Spleen (tissue), 7 donors: Measurements from ENCODE around the gene JMJD4.

Experiments
- POLR2A ChIP-seq, 3 donors: fragments of 450-650 bp; IDR thresholded peaks; one replicate each; pipeline ENCODE4 v1.5.1; 2017; ENCODE audit warnings: antibody characterized with exemption in 3 of 3, mild to moderate bottlenecking in 1 of 3
- POLR2AphosphoS5 ChIP-seq, 3 donors: sonication (generic); formaldehyde crosslinking; IDR thresholded peaks; one replicate each; pipeline ENCODE4 v1.5.1; 2017; ENCODE audit warnings: antibody characterized with exemption in 3 of 3
- TF ChIP-seq, protein P1 (sequence below), 11 experiments: fragments of 200-600 bp in 7 of 11; fragments of 450-650 bp in 4 of 11; sonication (generic) in 4 of 11; IDR thresholded peaks in 8 of 11; conservative IDR thresholded peaks in 3 of 11; 1 replicate in 7 of 11; 2 replicates in 4 of 11; pipeline versions ENCODE4 v1.4.0 to v1.8.0; 2016 to 2021; ENCODE audit warnings: antibody characterized with exemption in 11 of 11, inconsistent platforms in 4 of 11, mild to moderate bottlenecking in 1 of 11
- donor health status: DM: no; HTN: no; CAD: no; lungs with moderate emphysema.
- donor health status: DM: no; HTN: no; CAD: no.
- donor health status: DM: no; HTN: no; CAD: no.

- TF ChIP-seq, protein P1, sequence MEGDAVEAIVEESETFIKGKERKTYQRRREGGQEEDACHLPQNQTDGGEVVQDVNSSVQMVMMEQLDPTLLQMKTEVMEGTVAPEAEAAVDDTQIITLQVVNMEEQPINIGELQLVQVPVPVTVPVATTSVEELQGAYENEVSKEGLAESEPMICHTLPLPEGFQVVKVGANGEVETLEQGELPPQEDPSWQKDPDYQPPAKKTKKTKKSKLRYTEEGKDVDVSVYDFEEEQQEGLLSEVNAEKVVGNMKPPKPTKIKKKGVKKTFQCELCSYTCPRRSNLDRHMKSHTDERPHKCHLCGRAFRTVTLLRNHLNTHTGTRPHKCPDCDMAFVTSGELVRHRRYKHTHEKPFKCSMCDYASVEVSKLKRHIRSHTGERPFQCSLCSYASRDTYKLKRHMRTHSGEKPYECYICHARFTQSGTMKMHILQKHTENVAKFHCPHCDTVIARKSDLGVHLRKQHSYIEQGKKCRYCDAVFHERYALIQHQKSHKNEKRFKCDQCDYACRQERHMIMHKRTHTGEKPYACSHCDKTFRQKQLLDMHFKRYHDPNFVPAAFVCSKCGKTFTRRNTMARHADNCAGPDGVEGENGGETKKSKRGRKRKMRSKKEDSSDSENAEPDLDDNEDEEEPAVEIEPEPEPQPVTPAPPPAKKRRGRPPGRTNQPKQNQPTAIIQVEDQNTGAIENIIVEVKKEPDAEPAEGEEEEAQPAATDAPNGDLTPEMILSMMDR (IDR thresholded peaks at IDR 0.05 in 8 of 11, conservative IDR thresholded peaks at IDR 0.05 in 3 of 11), result peak; percentile 79 to 92 (median 89)
- no peak for TF ChIP-seq POLR2A (IDR thresholded peaks at IDR 0.05)
- TF ChIP-seq POLR2AphosphoS5 (IDR thresholded peaks at IDR 0.05), result peak; percentile 64 to 84 (median 78)
These were observed 27.3 kb upstream of the JMJD4 start for GRCh38 chr1:227762231-227762911.
